GM12891 (cell line): ENCODE results near the gene EPHB3.

Experiments used
- POLR2A ChIP-seq: IDR thresholded peaks from 2 replicates; pipeline ENCODE4 v1.6.1; 2011; ENCODE audit warnings: low read depth, low read length, control low read depth
- POLR2AphosphoS5 ChIP-seq: IDR thresholded peaks from 2 replicates; pipeline ENCODE4 v1.6.1; 2011; ENCODE audit warnings: low read depth, low read length, control low read depth

DNA sequence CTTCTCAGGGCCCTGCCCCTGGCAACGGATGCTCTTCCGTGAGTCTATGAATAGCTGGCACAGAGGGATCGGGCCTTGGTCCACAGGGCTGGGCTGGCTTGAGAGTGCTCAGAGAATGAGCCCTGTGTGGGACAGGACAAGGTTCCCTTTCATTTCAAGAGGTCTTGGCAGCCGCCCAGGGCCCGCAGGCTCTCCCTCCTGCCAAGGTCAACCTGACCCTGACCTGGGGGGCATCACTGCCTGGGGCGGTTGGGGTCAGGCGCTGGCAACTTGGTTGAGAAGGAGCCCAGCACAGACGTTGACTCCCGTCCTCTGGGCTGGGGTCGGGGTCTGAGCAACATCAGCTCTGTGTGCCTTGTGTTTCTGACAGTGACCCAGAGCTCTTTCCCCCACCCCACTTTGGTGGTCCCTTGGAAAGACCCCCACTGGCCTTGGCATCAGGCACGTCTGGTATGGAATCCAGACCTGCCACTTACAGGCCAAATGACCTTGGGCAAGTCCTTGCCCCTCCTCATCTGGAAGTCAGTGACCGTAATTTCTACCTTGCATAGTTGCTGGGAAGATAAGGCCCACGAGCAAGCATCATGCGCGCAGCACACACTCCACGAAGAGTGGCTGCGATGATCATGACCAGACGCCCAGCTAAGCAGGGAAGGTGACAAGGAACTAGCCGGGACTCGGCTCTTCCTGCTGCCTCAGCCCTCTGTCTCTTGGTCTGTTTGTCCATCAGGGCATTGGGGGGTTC is 36.4 kb downstream of the EPHB3 start:
- TF ChIP-seq POLR2A: no peak
- no peak for TF ChIP-seq POLR2AphosphoS5
